CD14-positive monocyte (primary cell): ENCODE measurements around the gene MVP. TPM values are rescaled to one million over a fixed set of nuclear protein-coding genes. Genes with fewer than 3 reads are reported as not detected.
"Not testable (repeated sequence)": the region's sequence is repeated elsewhere in the genome, so short reads cannot be mapped to it uniquely, and the experiment has no call there.

Source experiments
- DNase-seq, 3 donors: peaks; one replicate each; pipeline ENCODE4 v3.0.0-alpha.2; 2011 to 2022
- H2AFZ ChIP-seq: 2 replicates; pipeline ENCODE4 v1.6.0; 2012; ENCODE audit warnings: mild to moderate bottlenecking, low read depth, low read length, inconsistent platforms; ENCODE audit not compliant: insufficient read depth, poor library complexity, severe bottlenecking
- H3K27ac ChIP-seq, 2 donors: 1 replicate in 1 of 2; 2 replicates in 1 of 2; pipeline ENCODE4 v1.5.1; 2012 to 2013; ENCODE audit warnings: low read length in 2 of 2, control low read depth in 1 of 2, inconsistent platforms in 1 of 2, low read depth in 1 of 2, mild to moderate bottlenecking in 1 of 2
- H3K27me3 ChIP-seq, 2 donors: one replicate each; pipeline versions ENCODE4 v1.6.0 to v1.6.1; 2011 to 2013; ENCODE audit warnings: low read length in 2 of 2; ENCODE audit not compliant: control insufficient read depth in 2 of 2, insufficient read depth in 2 of 2
- H3K36me3 ChIP-seq, 2 donors: replicated peaks in 1 of 2; 1 replicate in 1 of 2; 2 replicates in 1 of 2; pipeline versions ENCODE4 v1.5.1 to v1.6.1; 2012 to 2013; ENCODE audit warnings: low read length in 2 of 2, control low read depth in 1 of 2, inconsistent platforms in 1 of 2, mild to moderate bottlenecking in 1 of 2; ENCODE audit not compliant: insufficient read depth in 2 of 2, control insufficient read depth in 1 of 2
- H3K4me1 ChIP-seq, 2 donors: 1 replicate in 1 of 2; 2 replicates in 1 of 2; pipeline versions ENCODE4 v1.5.1 to v1.6.1; 2012 to 2013; ENCODE audit warnings: low read length in 2 of 2, control low read depth in 1 of 2, inconsistent platforms in 1 of 2, mild to moderate bottlenecking in 1 of 2, moderate library complexity in 1 of 2; ENCODE audit not compliant: insufficient read depth in 2 of 2, control insufficient read depth in 1 of 2
- H3K4me2 ChIP-seq: replicated peaks from 2 replicates; pipeline ENCODE3; 2012; ENCODE audit warnings: low read length, moderate library complexity, mild to moderate bottlenecking; ENCODE audit not compliant: poor library complexity, severe bottlenecking; ENCODE audit errors: extremely low read depth
- H3K4me3 ChIP-seq, 3 experiments: fragments of 200-600 bp in 1 of 3; sonication (generic) in 1 of 3; replicated peaks in 1 of 3; 1 replicate in 2 of 3; 2 replicates in 1 of 3; pipeline ENCODE4 v1.5.1; 2011 to 2013; ENCODE audit warnings: low read length in 3 of 3, mild to moderate bottlenecking in 3 of 3, control low read depth in 2 of 3, low read depth in 2 of 3, inconsistent platforms in 1 of 3, moderate library complexity in 1 of 3
- H3K79me2 ChIP-seq: 2 replicates; pipeline ENCODE4 v1.6.0; 2012; ENCODE audit warnings: mild to moderate bottlenecking, control low read depth, inconsistent platforms, low read length, moderate library complexity; ENCODE audit not compliant: insufficient read depth
- H3K9ac ChIP-seq: 2 replicates; pipeline ENCODE4 v1.6.0; 2017; ENCODE audit warnings: low read length, mild to moderate bottlenecking; ENCODE audit not compliant: insufficient read depth, poor library complexity, severe bottlenecking
- H3K9me3 ChIP-seq, 2 donors: replicated peaks in 1 of 2; 1 replicate in 1 of 2; 2 replicates in 1 of 2; pipeline versions ENCODE4 v1.5.1 to v1.6.1; 2012 to 2013; ENCODE audit warnings: low read length in 2 of 2, control low read depth in 1 of 2; ENCODE audit not compliant: control insufficient read depth in 1 of 2, insufficient read depth in 1 of 2
- H4K20me1 ChIP-seq: 2 replicates; pipeline ENCODE4 v1.6.0; 2012; ENCODE audit warnings: mild to moderate bottlenecking, low read length, control low read depth, moderate library complexity; ENCODE audit not compliant: insufficient read depth
- H3K27ac Mint-ChIP-seq, 7 donors: one replicate each; pipeline ENCODE4 v1.8.0; 2020; ENCODE audit warnings: mild to moderate bottlenecking in 7 of 7, mixed read lengths in 7 of 7, moderate library complexity in 6 of 7, inconsistent platforms in 2 of 7
- H3K27me3 Mint-ChIP-seq, 3 donors: one replicate each; pipeline ENCODE4 v1.8.0; 2021 to 2022; ENCODE audit warnings: low read depth in 3 of 3, mild to moderate bottlenecking in 3 of 3, mixed read lengths in 3 of 3, moderate library complexity in 3 of 3, inconsistent platforms in 1 of 3
- H3K36me3 Mint-ChIP-seq, 2 donors: one replicate each; pipeline ENCODE4 v1.8.0; 2020; ENCODE audit warnings: mixed read lengths in 2 of 2, inconsistent platforms in 1 of 2, mild to moderate bottlenecking in 1 of 2
- H3K4me1 Mint-ChIP-seq: one replicate; pipeline ENCODE4 v1.8.0; 2020; ENCODE audit warnings: mild to moderate bottlenecking, mixed read lengths
- H3K4me3 Mint-ChIP-seq, 2 donors: one replicate each; pipeline ENCODE4 v1.8.0; 2020; ENCODE audit warnings: mild to moderate bottlenecking in 2 of 2, mixed read lengths in 2 of 2, moderate library complexity in 1 of 2
- H3K9me3 Mint-ChIP-seq, 7 donors: one replicate each; pipeline ENCODE4 v1.8.0; 2020 to 2022; ENCODE audit warnings: mixed read lengths in 7 of 7, mild to moderate bottlenecking in 6 of 7, moderate library complexity in 6 of 7, inconsistent platforms in 2 of 7
- WGBS: methylation state at CpG from one replicate; pipeline ENCODE4 v1.1.5; 2013; ENCODE audit warnings: missing lambda C conversion rate; ENCODE audit not compliant: insufficient coverage; 5-methylcytosine and 5-hydroxymethylcytosine counted together
- intact Hi-C, 2 donors: fragments of 100-400 bp; cut with micrococcal nuclease; formaldehyde crosslinking; loops; one replicate each; pipeline versions ENCODE4 v1.15.0 to v1.15.1; 2023
- polyA plus RNA-seq, 3 donors: library from polyadenylated mRNA; depleted of rRNA in 1 of 3; unstranded in 2 of 3; stranded (reverse) in 1 of 3; fragments of 300-500 nt in 2 of 3; fragments of >200 nt in 1 of 3; fragmentation: Illumina TruSeq in 2 of 3; gene quantifications; 1 replicate in 2 of 3; 2 replicates in 1 of 3; pipeline ENCODE4 v1.2.3, GENCODE V29; 2012 to 2021
- TF ChIP-seq, protein P1 (sequence below): fragments of 200-600 bp; IDR thresholded peaks from one replicate; pipeline ENCODE4 v1.8.0; 2022; ENCODE audit warnings: antibody characterized with exemption, mild to moderate bottlenecking

Gene MVP
- polyA plus RNA-seq, 3 donors, result 146 to 274 (median 185) TPM

DNA sequence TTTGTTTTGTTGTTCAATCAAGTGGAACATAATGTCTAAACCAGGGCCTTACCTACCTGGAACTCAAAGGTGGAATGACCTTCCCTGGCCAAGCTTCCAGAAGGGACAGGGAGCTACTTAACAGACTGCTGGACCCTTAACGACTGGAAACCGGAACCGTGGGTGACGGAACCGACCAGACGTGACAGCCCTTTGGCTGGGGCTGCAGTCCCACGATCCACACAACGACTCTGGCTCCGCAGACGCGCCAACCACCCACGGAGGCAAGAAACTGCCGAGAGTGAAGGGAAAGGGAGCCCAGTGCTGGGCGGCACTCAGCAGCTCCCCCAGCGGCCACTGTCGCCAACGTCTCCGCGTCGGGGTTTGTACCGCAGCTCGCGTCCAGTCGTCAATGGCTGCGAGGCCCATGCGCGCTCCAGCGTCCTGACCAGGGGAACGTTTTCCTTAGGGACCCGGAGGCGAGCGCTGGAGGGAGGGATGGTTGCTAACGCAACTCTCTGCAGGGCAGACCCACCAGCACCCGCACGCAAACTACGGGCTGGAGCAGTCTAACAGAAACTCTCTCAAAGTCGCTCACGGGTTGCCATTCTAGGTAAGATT, 35.3 kb upstream of the MVP start:
- Mint-ChIP-seq H3K36me3 (no peaks in the 10 kb centered on the region), H3K9me3 (peaks cover 0 to 2% (median 0%) of the 10 kb centered on the region in 7 donors), H3K27ac (peak overlapping the region in 2 of 7 donors; percentile 18 to 75), H3K4me1 (peaks cover 16% of the 10 kb centered on the region), H3K27me3 (peaks cover 0 to 2% (median 0%) of the 10 kb centered on the region in 3 donors), H3K4me3 (peak overlapping the region; percentile 62 to 79)
- intact Hi-C loops, result loop anchor here in 1 of 2 donors (5.0 kb wide), 1 partner anchor 43 kb away; no protein-coding TSS in a partner anchor
- H3K4me2 ChIP-seq, result peak overlapping the region; percentile 67
- H3K4me3 ChIP-seq, result peak overlapping the region in 2 of 3 experiments; percentile 4 to 53
- 10% methylated on average over 33 of the region's 38 CpGs for WGBS
- H4K20me1 ChIP-seq, result no peaks in the 10 kb centered on the region
- H3K9ac ChIP-seq, result no peak overlapping the region
- H3K9me3 ChIP-seq, result no peaks in the 10 kb centered on the region
- no peaks in the 10 kb centered on the region for H3K27me3 ChIP-seq
- peak overlapping the region; percentile 86 for H2AFZ ChIP-seq
- peak; percentile 64 to 69 (median 69) for DNase-seq
- H3K4me1 ChIP-seq, result peaks cover 13 to 17% of the 10 kb centered on the region in 2 donors
- no peaks in the 10 kb centered on the region for H3K79me2 ChIP-seq
- no peak overlapping the region for H3K27ac ChIP-seq
- TF ChIP-seq, protein P1, sequence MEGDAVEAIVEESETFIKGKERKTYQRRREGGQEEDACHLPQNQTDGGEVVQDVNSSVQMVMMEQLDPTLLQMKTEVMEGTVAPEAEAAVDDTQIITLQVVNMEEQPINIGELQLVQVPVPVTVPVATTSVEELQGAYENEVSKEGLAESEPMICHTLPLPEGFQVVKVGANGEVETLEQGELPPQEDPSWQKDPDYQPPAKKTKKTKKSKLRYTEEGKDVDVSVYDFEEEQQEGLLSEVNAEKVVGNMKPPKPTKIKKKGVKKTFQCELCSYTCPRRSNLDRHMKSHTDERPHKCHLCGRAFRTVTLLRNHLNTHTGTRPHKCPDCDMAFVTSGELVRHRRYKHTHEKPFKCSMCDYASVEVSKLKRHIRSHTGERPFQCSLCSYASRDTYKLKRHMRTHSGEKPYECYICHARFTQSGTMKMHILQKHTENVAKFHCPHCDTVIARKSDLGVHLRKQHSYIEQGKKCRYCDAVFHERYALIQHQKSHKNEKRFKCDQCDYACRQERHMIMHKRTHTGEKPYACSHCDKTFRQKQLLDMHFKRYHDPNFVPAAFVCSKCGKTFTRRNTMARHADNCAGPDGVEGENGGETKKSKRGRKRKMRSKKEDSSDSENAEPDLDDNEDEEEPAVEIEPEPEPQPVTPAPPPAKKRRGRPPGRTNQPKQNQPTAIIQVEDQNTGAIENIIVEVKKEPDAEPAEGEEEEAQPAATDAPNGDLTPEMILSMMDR, result peak; percentile 85
- no peaks in the 10 kb centered on the region for H3K36me3 ChIP-seq

DNA sequence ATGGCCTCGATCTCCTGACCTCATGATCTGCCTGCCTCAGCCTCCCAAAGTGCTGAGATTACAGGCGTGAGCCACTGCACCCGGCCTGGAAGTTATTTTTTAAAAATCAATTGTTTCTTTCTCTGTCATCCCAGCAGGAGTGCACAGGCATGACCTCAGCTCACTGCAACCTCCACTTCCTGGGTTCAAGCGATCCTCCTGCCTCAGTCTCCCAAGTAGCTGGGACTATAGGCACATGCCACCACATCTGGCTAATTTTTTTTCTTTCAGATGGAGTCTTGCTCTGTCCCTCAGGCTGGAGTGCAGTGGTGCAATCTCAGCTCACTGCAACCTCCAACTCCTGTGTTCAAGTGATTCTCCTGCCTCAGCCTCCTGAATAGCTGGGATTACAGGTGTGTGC, 33.1 kb upstream of the MVP start:
- H3K27ac Mint-ChIP-seq, H3K27ac ChIP-seq, H3K9me3 Mint-ChIP-seq, H4K20me1 ChIP-seq, H3K36me3 Mint-ChIP-seq, H3K36me3 ChIP-seq, H3K9me3 ChIP-seq, H3K4me3 Mint-ChIP-seq, H3K9ac ChIP-seq, H3K27me3 ChIP-seq, H3K27me3 Mint-ChIP-seq, DNase-seq, H3K4me2 ChIP-seq, H3K4me3 ChIP-seq, H2AFZ ChIP-seq: not testable (repeated sequence)
- 93% methylated on average over 3 of the region's 4 CpGs for WGBS
- intact Hi-C loops, result loop anchor here in 1 of 2 donors (5.0 kb wide), 1 partner anchor 45 kb away; no protein-coding TSS in a partner anchor
- peaks cover 30% of the 10 kb centered on the region for H3K4me1 Mint-ChIP-seq
- H3K79me2 ChIP-seq, result peaks cover 17% of the 10 kb centered on the region
- peaks cover 28 to 33% of the 10 kb centered on the region in 2 donors for H3K4me1 ChIP-seq
